Stimulated activated CD8-positive, alpha-beta memory T cell treated with anti-CD3 and anti-CD28 coated beads, Interleukin-12 subunit alpha, Interleukin-12 subunit beta, amount 100 ng/mL, for 1 hour (primary cell): ENCODE measurements around the gene C15orf39.
"Not testable (repeated sequence)": the region's sequence is repeated elsewhere in the genome, so short reads cannot be mapped to it uniquely, and the experiment has no call there.

Experiments used
- DNase-seq: peaks from one replicate; pipeline ENCODE4 v3.0.0-alpha.2; 2020; ENCODE audit warnings: low read depth

Gene C15orf39

DNA sequence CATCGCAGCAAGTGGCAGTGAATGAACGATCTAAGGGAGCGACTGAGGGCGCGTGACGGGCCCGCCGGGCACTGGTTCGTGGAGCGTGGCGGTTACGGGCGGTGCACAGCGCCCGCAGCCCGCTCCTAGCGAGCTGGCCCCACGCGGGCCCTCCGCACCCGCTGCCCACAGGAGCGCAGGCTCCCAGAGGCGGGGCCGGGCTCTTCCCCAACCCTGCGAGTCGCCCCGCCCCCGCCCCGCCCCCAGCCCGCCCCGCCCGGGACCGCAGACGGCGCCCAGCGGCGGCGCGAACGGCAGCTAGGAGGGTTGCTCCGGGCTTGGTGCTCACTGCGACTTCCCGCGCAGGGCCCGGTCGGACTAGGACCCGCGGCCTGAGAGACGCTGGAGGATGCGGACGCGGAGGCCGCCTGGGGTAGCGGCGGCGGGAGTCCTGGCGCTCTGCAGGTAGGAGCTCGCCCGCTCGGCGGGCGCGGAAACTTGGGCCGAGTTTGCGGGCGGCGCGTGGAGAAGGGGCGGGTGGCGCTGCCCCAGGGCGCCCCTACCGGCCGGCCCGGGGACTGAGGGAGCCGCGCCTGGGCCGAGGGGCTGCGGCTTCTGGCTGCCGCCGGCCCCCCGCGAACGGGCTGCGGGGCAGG is at the start of gene C15orf39:
Gene C15orf39, plus strand, starts transcription at position 267 of the 635 bp plus-strand sequence. CDS start 4,167 bp downstream, outside the sequence.
- DNase-seq, result peak; percentile 43

GRCh38 chr15:75152382-75153079 is 49.2 kb upstream of the C15orf39 start:
- no peak for DNase-seq

DNA sequence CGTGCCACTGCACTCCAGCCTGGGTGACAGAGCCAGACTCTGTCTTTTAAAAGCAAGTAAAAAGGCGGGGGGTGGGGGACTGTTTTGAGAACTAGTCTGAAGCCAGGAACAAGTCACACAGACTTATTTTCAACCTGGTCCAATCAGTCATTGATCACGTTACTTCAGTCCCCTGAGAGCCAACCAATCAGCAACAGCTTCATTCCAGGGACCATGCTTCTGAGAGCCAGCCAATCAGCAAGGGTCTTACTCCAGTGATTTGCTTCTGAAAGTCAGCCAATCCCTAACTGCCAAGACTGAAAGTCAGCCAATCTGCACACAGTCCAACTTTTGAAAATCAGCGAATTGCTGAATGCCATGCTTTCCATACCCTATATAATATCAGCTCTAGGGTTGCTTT is 48.6 kb upstream of the C15orf39 start:
- no peak for DNase-seq

DNA sequence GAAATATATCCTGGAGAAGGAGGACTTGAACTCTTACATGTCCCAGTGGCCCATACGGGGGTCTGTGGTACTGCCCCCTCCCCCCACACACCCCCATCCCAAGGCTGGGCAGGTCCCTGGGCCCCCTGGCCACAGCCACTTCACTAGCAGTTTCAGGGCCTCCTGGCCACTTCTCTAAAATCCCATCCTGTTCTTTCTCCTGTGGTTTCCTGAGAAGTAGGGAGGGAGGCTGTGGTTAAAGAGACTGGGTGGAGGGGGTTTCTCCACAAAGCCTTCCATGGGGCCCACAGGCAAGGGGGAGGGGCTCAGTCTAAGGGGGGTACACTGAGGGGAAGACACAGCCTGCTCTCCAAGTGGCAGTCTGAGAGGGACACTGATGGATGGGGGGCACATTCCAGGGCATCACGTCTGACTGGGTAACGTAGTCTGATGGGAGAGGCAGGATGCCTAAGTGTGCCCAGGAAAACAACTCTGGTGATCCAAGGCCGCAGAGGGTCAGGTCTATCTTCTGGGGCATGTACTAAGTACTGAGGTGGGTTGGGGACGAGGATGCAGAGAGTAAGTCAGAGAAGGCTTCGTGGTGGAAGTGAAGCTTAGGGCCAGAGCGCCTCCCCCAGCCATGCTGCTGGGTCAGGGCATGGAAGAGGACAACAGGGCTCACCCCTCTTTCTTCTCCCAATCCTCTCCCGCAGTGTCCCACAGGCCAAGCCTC is 48.0 kb upstream of the C15orf39 start:
- DNase-seq, result no peak

GRCh38 chr15:75154461-75155062 is 47.1 kb upstream of the C15orf39 start:
- no peak for DNase-seq

GRCh38 chr15:75156326-75157215 is 45.1 kb upstream of the C15orf39 start:
- no peak for DNase-seq

- no peak for DNase-seq
These were observed 43.3 kb upstream of the C15orf39 start for GRCh38 chr15:75158402-75158801.

DNA sequence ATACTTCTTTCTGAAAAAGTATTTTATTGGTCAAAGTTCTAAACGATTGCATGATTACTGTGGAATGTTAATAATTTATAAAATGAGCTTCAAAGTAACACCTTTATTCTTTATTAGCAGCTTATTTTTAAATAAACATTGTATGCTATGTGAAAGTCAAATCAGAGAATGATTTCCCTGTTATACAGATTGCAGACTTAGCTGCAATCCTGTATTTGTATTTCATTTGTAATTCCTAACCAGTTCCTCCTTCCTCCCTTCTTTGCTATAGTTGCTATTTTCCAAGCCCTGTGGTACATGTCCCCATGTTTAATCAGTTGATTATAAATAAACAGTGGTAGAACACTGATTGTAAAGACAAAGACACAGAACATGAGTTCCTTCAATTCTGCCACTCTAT is 42.4 kb upstream of the C15orf39 start:
- DNase-seq, result no peak

DNA sequence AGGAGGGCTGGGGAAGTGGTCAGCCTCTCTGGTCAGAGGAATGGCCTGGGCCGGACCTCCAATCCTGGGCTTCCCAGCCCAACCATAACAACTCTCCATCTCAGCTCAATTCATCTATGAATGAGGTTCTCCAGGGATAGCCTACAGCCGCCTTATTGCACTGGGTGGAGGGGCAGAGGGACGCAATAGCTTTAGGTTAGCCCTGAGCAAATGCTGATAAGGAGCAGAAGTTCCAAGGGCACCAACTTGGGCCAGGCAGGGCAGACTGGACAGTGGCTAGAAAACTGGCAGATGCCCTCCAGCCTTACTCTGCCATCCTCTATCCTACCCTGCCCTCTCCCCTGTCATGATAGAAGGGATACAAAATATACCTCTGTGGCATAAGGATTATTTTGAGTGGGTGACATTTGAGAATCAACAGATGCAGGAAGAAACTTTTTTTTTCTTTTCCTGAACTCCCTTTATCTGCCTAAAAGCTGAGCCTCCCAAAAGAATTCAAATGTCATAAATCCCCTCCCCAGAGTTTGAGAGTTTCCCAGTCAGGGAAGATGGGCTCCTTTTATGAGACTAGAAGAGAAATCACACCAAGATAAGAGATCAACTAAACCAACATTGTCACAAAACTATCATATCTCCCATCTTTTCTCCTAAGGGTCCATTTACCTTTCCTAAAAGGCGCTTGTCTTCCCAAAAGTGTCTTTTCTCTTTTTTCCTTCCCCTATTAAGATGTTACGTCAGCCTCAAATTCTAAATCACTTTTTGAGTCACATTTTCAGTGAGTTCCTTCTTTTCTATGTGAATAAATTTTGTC is 40.4 kb upstream of the C15orf39 start:
- DNase-seq, result no peak

GRCh38 chr15:75161917-75162414 is 39.7 kb upstream of the C15orf39 start:
- DNase-seq, result no peak

DNA sequence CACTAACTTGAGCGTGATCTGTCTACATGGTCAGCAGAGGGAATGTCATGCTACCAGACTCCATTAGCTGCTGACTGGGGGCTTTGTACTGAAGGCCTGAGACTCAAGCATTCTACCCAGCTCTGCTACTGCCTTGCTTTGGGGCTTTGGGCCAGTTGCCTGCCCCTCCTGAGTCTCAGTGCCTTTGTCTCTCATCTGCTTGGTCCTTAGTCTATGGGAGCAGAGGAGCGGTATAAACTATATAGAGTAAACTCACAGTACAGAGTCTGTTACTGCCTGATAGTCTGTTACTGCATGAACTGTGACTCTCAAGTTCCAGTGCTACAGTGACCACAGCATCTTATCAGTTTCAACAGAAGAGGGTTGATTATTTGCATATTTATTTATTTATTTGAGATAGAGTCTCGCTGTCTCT is 38.5 kb upstream of the C15orf39 start:
- no peak for DNase-seq

- no peak for DNase-seq
These were observed 36.9 kb upstream of the C15orf39 start for GRCh38 chr15:75164625-75165350.

DNA sequence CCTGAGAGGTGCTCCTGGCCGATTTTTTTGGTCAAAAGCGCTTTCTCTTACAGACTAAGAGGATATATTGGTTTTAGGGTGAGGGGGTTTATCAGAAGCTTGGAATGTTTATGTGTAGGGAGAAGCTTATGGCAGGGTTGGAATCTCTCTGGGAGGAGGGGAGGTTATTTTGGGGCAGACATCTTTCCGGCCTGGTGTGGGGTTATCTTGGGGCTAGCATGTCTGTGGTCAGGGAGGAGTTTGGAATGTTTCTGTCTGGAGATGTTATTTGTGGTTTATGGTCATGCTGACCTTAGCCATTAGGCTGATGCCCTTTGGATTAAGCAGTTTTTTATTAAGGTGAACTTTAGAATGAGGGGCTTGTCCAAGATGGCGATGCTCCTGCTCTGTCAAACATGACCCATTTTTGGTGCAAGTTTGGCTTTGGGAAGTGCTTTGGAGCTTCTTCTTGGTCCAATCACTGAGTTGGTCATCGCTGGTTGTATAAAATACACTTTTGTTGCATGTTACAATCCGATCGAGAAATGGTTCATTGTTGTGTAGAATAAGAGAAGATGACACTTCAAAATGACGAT is 35.1 kb upstream of the C15orf39 start:
- not testable (repeated sequence) for DNase-seq

- no peak for DNase-seq
These were observed 33.9 kb upstream of the C15orf39 start for GRCh38 chr15:75167588-75168350.

DNA sequence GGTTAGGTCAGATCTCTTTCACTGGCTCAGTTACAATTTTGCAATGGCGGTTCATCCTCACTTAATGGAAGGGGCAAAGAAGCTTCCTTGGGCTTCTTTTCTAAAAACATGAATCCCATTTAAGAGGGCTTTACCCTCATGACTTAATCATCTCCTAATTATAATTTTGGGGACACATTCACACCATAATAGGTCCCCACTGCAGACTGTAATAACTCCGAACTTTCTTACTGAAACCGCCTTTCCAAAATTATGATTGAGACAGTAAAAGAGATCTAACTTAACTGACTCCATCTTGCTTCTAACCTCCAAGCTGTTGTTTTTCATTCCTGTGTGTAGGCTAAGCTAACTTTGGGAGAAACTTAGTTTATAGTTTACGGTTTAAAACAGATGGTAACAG is 33.3 kb upstream of the C15orf39 start:
- DNase-seq, result no peak

- DNase-seq, result no peak
These were observed 31.5 kb upstream of the C15orf39 start for GRCh38 chr15:75170203-75170602.

DNA sequence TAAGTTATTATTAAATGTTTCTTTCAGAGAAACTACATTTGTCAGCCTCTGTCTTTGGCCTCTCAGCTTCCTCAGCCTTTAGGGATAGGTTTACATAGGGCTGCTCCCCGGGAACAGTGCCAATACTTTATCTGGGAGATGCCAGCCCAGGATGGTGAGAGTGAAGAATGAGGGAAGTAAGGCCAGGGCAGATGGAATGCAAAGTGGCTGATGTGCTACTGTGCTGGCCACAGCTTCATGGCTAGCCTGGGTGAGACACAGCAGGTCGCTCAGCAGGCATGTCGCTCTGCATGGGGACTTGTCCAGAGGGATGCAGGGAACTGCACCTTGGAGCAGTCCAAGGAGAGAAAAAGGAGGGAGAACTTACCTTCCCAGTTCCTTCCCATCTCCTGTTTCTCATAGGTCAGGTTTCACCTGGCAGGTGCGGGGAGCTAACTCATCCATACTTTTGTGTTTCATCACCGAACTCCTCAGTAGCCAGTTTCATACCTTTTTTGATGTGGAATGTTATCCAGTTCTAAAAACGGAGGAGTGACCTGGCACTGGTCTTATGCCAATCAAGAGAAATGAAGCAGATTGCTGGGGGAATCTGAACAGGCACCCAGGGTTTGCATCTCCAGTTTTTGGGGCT is 30.9 kb upstream of the C15orf39 start:
- DNase-seq, result no peak

- no peak for DNase-seq
These were observed 30.3 kb upstream of the C15orf39 start for GRCh38 chr15:75171408-75171807.
